SK-N-SH treated with all-trans-retinoic acid at 6 μM for 48 hours (cell line): ENCODE data around the gene DNMT3A.

Experiments used
- ATAC-seq: fragments of 200-7000 bp; cut with Tn5 transposase; 3 replicates; pipeline ENCODE4 v1.9.1; 2020; ENCODE audit warnings: mild to moderate bottlenecking, moderate library complexity
- ARNTL ChIP-seq: fragments of 450-650 bp; formaldehyde crosslinking; IDR thresholded peaks from 2 replicates; pipeline ENCODE4 v1.5.0; 2020; ENCODE audit warnings: low read depth, mild to moderate bottlenecking, moderate library complexity, borderline replicate concordance
- BACH2 ChIP-seq: fragments of 250-450 bp; sonication (Bioruptor Pico); IDR thresholded peaks from 2 replicates; pipeline ENCODE4 v1.9.0; 2021; ENCODE audit warnings: mild to moderate bottlenecking, borderline replicate concordance
- CSDC2 ChIP-seq: fragments of 250-450 bp; sonication (Bioruptor Pico); IDR thresholded peaks from 2 replicates; pipeline ENCODE4 v1.5.0; 2020; ENCODE audit warnings: mild to moderate bottlenecking, moderate library complexity
- CSRNP3 ChIP-seq: fragments of 250-450 bp; sonication (Bioruptor Pico); IDR thresholded peaks from 2 replicates; pipeline ENCODE4 v1.5.1; 2021; ENCODE audit warnings: mild to moderate bottlenecking, moderate library complexity
- GLIS3 ChIP-seq: fragments of 250-450 bp; sonication (Bioruptor Pico); IDR thresholded peaks from 2 replicates; pipeline ENCODE4 v1.5.0; 2020; ENCODE audit warnings: mild to moderate bottlenecking, moderate library complexity
- ISL1 ChIP-seq: fragments of 250-450 bp; sonication (Bioruptor Pico); IDR thresholded peaks from 2 replicates; pipeline ENCODE4 v2.1.2; 2022; ENCODE audit warnings: mild to moderate bottlenecking, moderate library complexity
- OSR1 ChIP-seq: fragments of 250-450 bp; sonication (Bioruptor Pico); IDR thresholded peaks from 2 replicates; pipeline ENCODE4 v1.8.0; 2022; ENCODE audit warnings: moderate library complexity, mild to moderate bottlenecking, inconsistent platforms
- RARB ChIP-seq: fragments of 250-450 bp; sonication (Bioruptor Pico); IDR thresholded peaks from 2 replicates; pipeline ENCODE4 v1.8.0; 2021; ENCODE audit warnings: mild to moderate bottlenecking, moderate library complexity
- TCF4 ChIP-seq: fragments of 250-450 bp; sonication (Bioruptor Pico); IDR thresholded peaks from 2 replicates; pipeline ENCODE4 v1.8.0; 2021; ENCODE audit warnings: mild to moderate bottlenecking, moderate library complexity, borderline replicate concordance
- TOX ChIP-seq: fragments of 250-450 bp; sonication (Bioruptor Pico); IDR thresholded peaks from 2 replicates; pipeline ENCODE4 v1.8.0; 2021; ENCODE audit warnings: mild to moderate bottlenecking, moderate library complexity, borderline replicate concordance
- ZC3H10 ChIP-seq: fragments of 250-450 bp; sonication (Bioruptor Pico); IDR thresholded peaks from 2 replicates; pipeline ENCODE4 v1.5.1; 2021; ENCODE audit warnings: mild to moderate bottlenecking, moderate library complexity
- ZFP3 ChIP-seq: fragments of 250-450 bp; sonication (Bioruptor Pico); IDR thresholded peaks from 2 replicates; pipeline ENCODE4 v1.5.0; 2020; ENCODE audit warnings: mild to moderate bottlenecking, moderate library complexity
- ZFP30 ChIP-seq: fragments of 450-650 bp; formaldehyde crosslinking; IDR thresholded peaks from 2 replicates; pipeline ENCODE4 v1.5.0; 2022; ENCODE audit warnings: mild to moderate bottlenecking, moderate library complexity
- ZNF565 ChIP-seq: fragments of 450-650 bp; formaldehyde crosslinking; conservative IDR thresholded peaks from 2 replicates; pipeline ENCODE4 v1.5.0; 2020; ENCODE audit warnings: low read depth, mild to moderate bottlenecking, moderate library complexity
- ZNF8 ChIP-seq: fragments of 450-650 bp; formaldehyde crosslinking; IDR thresholded peaks from 2 replicates; pipeline ENCODE4 v1.5.0; 2020; ENCODE audit warnings: mild to moderate bottlenecking, moderate library complexity
- TF ChIP-seq, protein P1 (sequence below): fragments of 250-450 bp; sonication (Bioruptor Pico); IDR thresholded peaks from 2 replicates; pipeline ENCODE4 v1.8.0; 2020; ENCODE audit warnings: mild to moderate bottlenecking, moderate library complexity, borderline replicate concordance
- TF ChIP-seq, protein P2 (sequence below): fragments of 250-450 bp; sonication (Bioruptor Pico); IDR thresholded peaks from 2 replicates; pipeline ENCODE4 v1.5.1; 2020; ENCODE audit warnings: low read depth, mild to moderate bottlenecking, moderate library complexity
- TF ChIP-seq, protein P3 (sequence below): fragments of 250-450 bp; sonication (Bioruptor Pico); IDR thresholded peaks from 2 replicates; pipeline ENCODE4 v1.8.0; 2021; ENCODE audit warnings: low read depth, mild to moderate bottlenecking, moderate library complexity, borderline replicate concordance

Gene DNMT3A

DNA sequence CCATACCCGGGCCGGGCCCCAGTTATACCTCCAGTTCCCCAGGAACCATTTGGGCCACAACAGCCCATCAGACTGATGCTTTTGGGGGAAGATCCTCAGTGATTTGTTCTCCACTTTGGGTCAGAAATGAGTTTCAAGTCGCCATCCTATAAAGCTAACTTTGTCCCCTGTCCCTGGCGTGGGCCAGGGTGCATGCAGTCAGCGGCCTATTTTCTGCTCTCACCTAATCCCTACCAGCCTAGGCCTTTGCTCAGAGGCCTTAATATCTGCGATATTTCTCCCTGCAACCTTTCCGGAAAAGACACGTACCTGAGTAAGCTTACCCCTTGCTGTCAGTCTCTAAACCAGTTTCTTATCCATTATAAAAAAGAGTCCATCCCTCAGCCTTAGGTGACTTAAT lies 7.2 kb downstream of the DNMT3A start:
- TF ChIP-seq ZFP30: no peak
- TF ChIP-seq, protein P1, sequence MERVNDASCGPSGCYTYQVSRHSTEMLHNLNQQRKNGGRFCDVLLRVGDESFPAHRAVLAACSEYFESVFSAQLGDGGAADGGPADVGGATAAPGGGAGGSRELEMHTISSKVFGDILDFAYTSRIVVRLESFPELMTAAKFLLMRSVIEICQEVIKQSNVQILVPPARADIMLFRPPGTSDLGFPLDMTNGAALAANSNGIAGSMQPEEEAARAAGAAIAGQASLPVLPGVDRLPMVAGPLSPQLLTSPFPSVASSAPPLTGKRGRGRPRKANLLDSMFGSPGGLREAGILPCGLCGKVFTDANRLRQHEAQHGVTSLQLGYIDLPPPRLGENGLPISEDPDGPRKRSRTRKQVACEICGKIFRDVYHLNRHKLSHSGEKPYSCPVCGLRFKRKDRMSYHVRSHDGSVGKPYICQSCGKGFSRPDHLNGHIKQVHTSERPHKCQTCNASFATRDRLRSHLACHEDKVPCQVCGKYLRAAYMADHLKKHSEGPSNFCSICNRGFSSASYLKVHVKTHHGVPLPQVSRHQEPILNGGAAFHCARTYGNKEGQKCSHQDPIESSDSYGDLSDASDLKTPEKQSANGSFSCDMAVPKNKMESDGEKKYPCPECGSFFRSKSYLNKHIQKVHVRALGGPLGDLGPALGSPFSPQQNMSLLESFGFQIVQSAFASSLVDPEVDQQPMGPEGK: no peak
- no peak for ATAC-seq

- ATAC-seq: no peak
- TF ChIP-seq ZFP3 (no peak), ARNTL (CRISPR knock-in tag) (no peak), ZFP30 (no peak), ZC3H10 (CRISPR knock-in tag) (no peak), ZNF565 (CRISPR knock-in tag) (no peak), BACH2 (CRISPR knock-in tag) (no peak), ZNF8 (CRISPR knock-in tag) (no peak), CSDC2 (CRISPR knock-in tag) (no peak), RARB (no peak), CSRNP3 (no peak), TCF4 (CRISPR knock-in tag) (no peak), TOX (no peak), ISL1 (CRISPR knock-in tag) (no peak), GLIS3 (CRISPR knock-in tag) (no peak), OSR1 (CRISPR knock-in tag) (no peak)
- TF ChIP-seq, protein P2, sequence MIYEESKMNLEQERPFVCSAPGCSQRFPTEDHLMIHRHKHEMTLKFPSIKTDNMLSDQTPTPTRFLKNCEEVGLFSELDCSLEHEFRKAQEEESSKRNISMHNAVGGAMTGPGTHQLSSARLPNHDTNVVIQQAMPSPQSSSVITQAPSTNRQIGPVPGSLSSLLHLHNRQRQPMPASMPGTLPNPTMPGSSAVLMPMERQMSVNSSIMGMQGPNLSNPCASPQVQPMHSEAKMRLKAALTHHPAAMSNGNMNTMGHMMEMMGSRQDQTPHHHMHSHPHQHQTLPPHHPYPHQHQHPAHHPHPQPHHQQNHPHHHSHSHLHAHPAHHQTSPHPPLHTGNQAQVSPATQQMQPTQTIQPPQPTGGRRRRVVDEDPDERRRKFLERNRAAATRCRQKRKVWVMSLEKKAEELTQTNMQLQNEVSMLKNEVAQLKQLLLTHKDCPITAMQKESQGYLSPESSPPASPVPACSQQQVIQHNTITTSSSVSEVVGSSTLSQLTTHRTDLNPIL: no peak
- TF ChIP-seq, protein P1: no peak
- TF ChIP-seq, protein P3, sequence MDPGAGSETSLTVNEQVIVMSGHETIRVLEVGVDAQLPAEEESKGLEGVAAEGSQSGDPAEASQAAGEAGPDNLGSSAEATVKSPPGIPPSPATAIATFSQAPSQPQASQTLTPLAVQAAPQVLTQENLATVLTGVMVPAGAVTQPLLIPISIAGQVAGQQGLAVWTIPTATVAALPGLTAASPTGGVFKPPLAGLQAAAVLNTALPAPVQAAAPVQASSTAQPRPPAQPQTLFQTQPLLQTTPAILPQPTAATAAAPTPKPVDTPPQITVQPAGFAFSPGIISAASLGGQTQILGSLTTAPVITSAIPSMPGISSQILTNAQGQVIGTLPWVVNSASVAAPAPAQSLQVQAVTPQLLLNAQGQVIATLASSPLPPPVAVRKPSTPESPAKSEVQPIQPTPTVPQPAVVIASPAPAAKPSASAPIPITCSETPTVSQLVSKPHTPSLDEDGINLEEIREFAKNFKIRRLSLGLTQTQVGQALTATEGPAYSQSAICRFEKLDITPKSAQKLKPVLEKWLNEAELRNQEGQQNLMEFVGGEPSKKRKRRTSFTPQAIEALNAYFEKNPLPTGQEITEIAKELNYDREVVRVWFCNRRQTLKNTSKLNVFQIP (CRISPR knock-in tag): no peak
- TF ChIP-seq, all 23 proteins: peak for 0
These were observed 7.7 kb downstream of the DNMT3A start for GRCh38 chr2:25333981-25334380.

DNA sequence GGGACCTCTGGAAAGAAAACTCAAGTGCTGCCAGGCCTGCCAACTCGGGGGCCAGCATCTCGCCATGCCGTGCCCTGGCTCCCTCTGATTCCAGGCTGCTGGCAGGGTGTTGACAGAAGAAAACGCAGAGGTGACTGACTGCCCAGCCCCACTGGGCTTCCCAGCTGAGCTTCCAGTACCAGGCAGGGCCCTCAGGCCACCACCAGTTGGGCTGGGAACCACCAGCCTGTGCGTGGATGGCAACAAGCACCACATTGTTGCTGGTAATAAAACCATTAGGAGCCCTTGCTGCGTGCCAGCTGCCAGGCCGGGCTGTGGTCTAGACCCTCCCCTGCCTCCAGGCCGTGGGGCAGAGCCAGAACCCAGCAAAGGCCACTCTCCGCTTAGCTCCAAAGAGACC lies 9.2 kb downstream of the DNMT3A start:
- ATAC-seq: no peak; the same call in 2 of the 3 replicates

More for the DNA sequence above, 9.2 kb downstream of the DNMT3A start:
- TF ChIP-seq, protein P3 (CRISPR knock-in tag): no peak
- TF ChIP-seq ZFP30: no peak
- TF ChIP-seq ISL1 (CRISPR knock-in tag): no peak
